NCI-H2081 treated with DMSO at 0.1 percent for 48 hours (cell line): Measurements from ENCODE around the gene SLC39A13.

Source experiments
- DNase-seq: peaks from one replicate; lab custom pipeline; 2025; lab: John Stamatoyannopoulos, UW

The SLC39A13 gene

DNA sequence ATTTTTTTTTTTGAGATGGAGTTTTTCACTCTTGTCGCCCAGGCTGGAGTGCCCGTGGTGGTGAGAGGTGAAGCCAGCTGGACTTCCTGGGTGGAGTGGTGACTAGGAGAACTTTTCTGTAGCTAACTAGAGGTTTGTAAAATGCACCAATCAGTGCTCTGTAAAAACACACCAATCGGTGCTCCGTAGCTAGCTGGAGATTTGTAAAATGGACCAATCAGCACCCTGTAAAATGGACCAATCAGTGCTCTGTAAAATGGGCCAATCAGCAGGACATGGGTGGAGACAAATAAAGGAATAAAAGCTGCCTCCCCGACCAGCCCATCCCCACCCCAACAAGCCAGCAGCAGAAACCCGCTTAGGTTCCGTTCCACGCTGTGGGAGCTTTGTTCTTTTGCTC is 45.0 kb downstream of the SLC39A13 start:
- DNase-seq, result no peak

DNA sequence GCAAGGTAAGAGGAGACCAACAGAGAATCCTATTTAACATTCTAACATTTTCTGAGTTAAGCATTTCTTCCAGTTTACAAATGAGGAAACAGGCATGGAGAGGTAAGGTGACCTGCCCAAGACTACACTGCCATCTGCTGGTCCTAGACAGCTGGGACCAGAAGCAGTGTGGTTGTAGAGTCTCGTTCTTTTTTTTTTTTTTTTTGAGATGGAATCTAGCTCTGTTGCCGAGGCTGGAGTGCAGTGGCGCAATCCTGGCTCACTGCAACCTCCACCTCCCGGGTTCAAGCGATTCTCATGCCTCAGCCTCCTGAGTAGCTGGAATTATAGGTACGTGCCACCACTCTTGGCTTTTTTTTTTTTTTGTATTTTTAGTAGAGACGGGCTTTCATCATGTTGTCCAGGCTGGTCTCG is 45.9 kb downstream of the SLC39A13 start:
- peak; percentile 71 for DNase-seq

GRCh38 chr11:47460571-47461235 is 52.3 kb downstream of the SLC39A13 start:
- no peak for DNase-seq

DNA sequence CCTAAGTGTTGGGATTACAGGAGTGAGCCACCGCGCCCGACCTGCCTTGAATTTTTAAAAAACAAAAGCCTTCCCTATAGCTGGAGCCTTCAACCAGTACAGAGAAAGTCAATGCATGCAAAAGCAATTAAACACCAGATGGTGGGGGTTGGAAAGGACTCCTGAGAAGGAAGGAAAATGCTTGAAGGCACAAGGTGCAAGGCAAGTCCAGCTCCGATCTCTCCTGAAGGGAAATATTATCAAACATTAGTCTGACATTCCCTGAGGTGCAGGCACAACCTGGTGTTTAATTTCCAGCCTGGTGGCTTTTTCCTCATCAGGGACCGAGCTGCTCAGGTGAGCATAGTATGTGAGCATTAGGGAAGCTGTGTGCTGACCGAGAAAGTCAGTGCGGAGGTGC is 53.5 kb downstream of the SLC39A13 start:
- DNase-seq, result no peak

GRCh38 chr11:47464483-47464882 is 56.1 kb downstream of the SLC39A13 start:
- DNase-seq, result peak; percentile 14
